WTC11 (cell line): ENCODE measurements around the gene NPVF.

ENCODE experiments used
- STAT6 ChIP-seq: sonication (generic); formaldehyde crosslinking; conservative IDR thresholded peaks from 2 replicates; pipeline ENCODE4 v1.8.1; 2023; ENCODE audit warnings: mild to moderate bottlenecking, low read depth, missing genetic modification reagents, moderate library complexity
- ZNF121 ChIP-seq: sonication (generic); formaldehyde crosslinking; IDR thresholded peaks from 2 replicates; pipeline ENCODE4 v1.8.0; 2023; ENCODE audit warnings: missing genetic modification reagents
- TF ChIP-seq, protein P1 (sequence below): sonication (generic); formaldehyde crosslinking; conservative IDR thresholded peaks from 2 replicates; pipeline ENCODE4 v1.8.1; 2022; ENCODE audit warnings: mild to moderate bottlenecking, missing genetic modification reagents

DNA sequence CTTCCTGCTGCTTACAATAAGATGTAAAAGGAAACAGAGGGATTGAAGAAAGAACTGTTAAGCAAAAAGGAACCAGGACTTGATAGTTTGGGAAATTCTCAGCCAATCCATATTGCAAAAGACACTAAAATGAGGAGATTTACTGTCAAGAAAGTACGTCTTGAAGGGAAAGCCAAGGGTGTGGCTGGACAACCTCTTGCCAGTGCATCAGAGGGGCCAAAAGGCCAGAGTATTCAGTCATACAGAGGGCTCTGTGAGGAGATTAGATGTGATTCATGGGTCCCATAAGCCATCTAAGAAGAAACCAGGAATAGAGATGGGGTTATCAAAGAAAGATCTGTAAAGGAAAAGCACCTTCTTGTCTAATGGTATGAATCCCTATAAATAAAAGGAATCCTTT lies 25.4 kb upstream of the NPVF start:
- TF ChIP-seq ZNF121 (CRISPR knock-in tag) (no peak), STAT6 (CRISPR knock-in tag) (no peak)
- TF ChIP-seq, protein P1, sequence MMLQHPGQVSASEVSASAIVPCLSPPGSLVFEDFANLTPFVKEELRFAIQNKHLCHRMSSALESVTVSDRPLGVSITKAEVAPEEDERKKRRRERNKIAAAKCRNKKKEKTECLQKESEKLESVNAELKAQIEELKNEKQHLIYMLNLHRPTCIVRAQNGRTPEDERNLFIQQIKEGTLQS (CRISPR knock-in tag), result no peak
